HG03159 (cell line): ENCODE results near the gene PNMA5.

Experiments
- ATAC-seq: cut with Tn5 transposase; IDR thresholded peaks from one replicate; pipeline ENCODE4 v1.9.1; 2021; ENCODE audit warnings: mild to moderate bottlenecking, moderate library complexity; ENCODE audit not compliant: unreplicated experiment

The PNMA5 gene

GRCh38 chrX:152959626-152960025 lies 34.3 kb downstream of the PNMA5 start:
- no peak for ATAC-seq

- peak; percentile 85 for ATAC-seq
These were observed 35.1 kb downstream of the PNMA5 start for GRCh38 chrX:152958524-152959465.

GRCh38 chrX:152958047-152958446 lies 35.9 kb downstream of the PNMA5 start:
- ATAC-seq = no peak

DNA sequence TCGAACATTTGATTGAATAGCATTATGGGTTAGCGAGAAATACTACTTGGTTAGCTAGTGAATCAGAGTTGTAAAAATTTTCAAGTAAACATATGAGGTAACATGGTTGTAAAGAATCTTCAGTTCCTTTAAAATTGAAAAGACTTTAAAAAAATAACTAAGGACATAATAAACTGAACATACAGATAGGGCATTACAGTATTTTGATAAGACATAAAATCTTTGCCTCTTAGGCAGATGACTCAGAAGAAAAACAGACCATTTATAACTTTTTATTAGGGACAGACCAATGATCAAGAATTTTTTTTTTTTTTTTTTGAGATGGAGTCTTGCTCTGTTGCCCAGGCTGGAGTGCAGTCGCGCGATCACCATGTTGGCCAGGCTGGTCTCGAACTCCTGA lies 43.1 kb downstream of the PNMA5 start:
- no peak for ATAC-seq

GRCh38 chrX:152949114-152949513 lies 44.8 kb downstream of the PNMA5 start:
- no peak for ATAC-seq

DNA sequence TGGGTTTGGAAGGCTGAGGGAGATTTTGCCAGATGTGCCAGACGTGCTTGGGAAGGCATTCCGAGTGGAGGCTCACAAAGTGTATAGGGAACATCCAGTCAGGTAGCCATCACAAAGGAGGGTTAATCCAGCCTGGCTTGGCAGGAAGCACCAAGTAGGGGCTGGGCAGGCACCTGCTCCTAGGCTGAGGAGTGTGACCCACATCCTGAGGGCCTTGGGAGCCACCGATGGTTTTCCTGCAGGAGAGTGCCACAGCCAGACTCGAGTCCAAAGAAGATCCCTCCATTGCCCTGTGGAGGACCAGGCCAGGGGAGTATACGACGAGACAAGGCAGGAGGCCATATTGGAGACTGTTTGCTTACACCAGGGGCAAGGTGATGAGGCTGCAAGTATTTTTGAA lies 47.2 kb downstream of the PNMA5 start:
- ATAC-seq = no peak

DNA sequence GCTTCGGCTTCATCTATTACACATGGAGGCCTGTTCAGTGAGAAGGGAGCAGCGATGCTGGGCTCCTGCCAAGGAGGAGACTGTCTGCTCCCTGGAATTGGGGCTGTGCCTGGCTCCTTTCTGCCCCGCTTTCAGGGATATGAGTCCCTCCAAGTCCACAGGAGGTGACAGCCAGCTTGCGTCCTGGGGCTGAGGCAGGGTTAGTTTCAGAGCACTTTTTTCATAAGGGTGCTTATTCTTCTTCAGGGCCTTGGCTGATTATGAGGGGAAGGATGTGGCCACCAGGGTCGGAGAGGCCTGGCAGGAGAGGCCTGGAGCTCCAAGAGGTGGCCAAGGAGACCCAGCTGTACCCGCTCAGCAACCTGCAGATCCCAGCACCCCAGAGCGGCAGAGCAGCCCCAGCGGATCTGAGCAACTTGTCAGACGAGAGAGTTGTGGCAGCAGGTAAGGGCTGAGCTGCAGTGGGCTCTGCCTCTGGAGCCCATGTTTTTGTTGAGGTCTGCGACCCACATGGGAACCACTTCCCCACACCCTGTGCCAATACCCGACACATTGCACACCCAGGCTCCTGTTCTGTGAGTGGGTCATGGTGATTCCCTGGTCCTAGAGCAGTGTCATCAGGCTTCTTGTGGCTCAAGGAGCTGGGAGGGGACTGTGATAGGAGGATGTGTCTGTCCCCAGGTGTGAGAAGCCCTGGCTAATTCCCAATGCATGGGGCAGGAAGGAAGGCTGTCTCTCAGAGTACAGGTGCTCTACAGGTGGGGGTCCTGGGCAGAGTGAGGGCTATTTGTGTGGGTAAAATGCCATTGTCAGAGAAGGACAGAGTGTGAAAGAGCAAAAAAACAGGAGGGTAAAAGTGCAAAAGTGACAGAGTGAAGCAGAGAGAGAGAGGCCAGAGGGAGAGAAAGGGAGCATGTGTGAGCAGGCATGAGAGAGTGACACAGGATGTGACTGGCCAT lies 48.6 kb downstream of the PNMA5 start:
- no peak for ATAC-seq

GRCh38 chrX:152943826-152944225 lies 50.1 kb downstream of the PNMA5 start:
- no peak for ATAC-seq

DNA sequence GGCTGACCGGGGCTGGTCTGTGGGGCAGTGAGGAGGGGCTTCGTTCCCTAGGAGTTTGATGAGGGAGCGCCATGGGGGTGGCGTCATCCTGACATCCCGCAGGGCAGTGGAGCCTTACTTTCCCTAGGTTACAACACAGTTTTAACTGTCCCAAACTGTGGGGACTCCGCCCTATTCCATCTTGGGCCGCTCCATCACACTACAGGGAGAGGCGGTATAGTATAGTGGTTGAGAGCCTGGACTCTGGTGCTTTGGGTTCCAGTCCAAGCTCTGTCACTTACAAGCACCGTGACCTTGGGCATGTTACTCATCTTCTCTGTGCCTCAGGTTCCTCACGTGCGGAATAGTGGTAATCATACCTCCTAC lies 51.9 kb downstream of the PNMA5 start:
- no peak for ATAC-seq

GRCh38 chrX:152941328-152942076 lies 52.4 kb downstream of the PNMA5 start:
- peak; percentile 83 for ATAC-seq
